SK-N-SH treated with all-trans-retinoic acid at 6 μM for 48 hours (cell line): ENCODE results near the gene KCNK15.

Source experiments
- ATAC-seq: fragments of 200-7000 bp; cut with Tn5 transposase; 3 replicates; pipeline ENCODE4 v1.9.1; 2020; ENCODE audit warnings: mild to moderate bottlenecking, moderate library complexity
- ARNTL ChIP-seq: fragments of 450-650 bp; formaldehyde crosslinking; IDR thresholded peaks from 2 replicates; pipeline ENCODE4 v1.5.0; 2020; ENCODE audit warnings: low read depth, mild to moderate bottlenecking, moderate library complexity, borderline replicate concordance
- BACH2 ChIP-seq: fragments of 250-450 bp; sonication (Bioruptor Pico); IDR thresholded peaks from 2 replicates; pipeline ENCODE4 v1.9.0; 2021; ENCODE audit warnings: mild to moderate bottlenecking, borderline replicate concordance
- CSDC2 ChIP-seq: fragments of 250-450 bp; sonication (Bioruptor Pico); IDR thresholded peaks from 2 replicates; pipeline ENCODE4 v1.5.0; 2020; ENCODE audit warnings: mild to moderate bottlenecking, moderate library complexity
- CSRNP3 ChIP-seq: fragments of 250-450 bp; sonication (Bioruptor Pico); IDR thresholded peaks from 2 replicates; pipeline ENCODE4 v1.5.1; 2021; ENCODE audit warnings: mild to moderate bottlenecking, moderate library complexity
- ESRRG ChIP-seq: fragments of 250-450 bp; sonication (Bioruptor Pico); IDR thresholded peaks from 2 replicates; pipeline ENCODE4 v1.6.1; 2021; ENCODE audit warnings: mild to moderate bottlenecking
- GLIS3 ChIP-seq: fragments of 250-450 bp; sonication (Bioruptor Pico); IDR thresholded peaks from 2 replicates; pipeline ENCODE4 v1.5.0; 2020; ENCODE audit warnings: mild to moderate bottlenecking, moderate library complexity
- ISL1 ChIP-seq: fragments of 250-450 bp; sonication (Bioruptor Pico); IDR thresholded peaks from 2 replicates; pipeline ENCODE4 v2.1.2; 2022; ENCODE audit warnings: mild to moderate bottlenecking, moderate library complexity
- OSR1 ChIP-seq: fragments of 250-450 bp; sonication (Bioruptor Pico); IDR thresholded peaks from 2 replicates; pipeline ENCODE4 v1.8.0; 2022; ENCODE audit warnings: moderate library complexity, mild to moderate bottlenecking, inconsistent platforms
- SNAI2 ChIP-seq: fragments of 250-450 bp; sonication (Bioruptor Pico); IDR thresholded peaks from 2 replicates; pipeline ENCODE4 v1.5.0; 2020; ENCODE audit warnings: mild to moderate bottlenecking, moderate library complexity
- TCF4 ChIP-seq: fragments of 250-450 bp; sonication (Bioruptor Pico); IDR thresholded peaks from 2 replicates; pipeline ENCODE4 v1.8.0; 2021; ENCODE audit warnings: mild to moderate bottlenecking, moderate library complexity, borderline replicate concordance
- TOX ChIP-seq: fragments of 250-450 bp; sonication (Bioruptor Pico); IDR thresholded peaks from 2 replicates; pipeline ENCODE4 v1.8.0; 2021; ENCODE audit warnings: mild to moderate bottlenecking, moderate library complexity, borderline replicate concordance
- ZC3H10 ChIP-seq: fragments of 250-450 bp; sonication (Bioruptor Pico); IDR thresholded peaks from 2 replicates; pipeline ENCODE4 v1.5.1; 2021; ENCODE audit warnings: mild to moderate bottlenecking, moderate library complexity
- ZFP3 ChIP-seq: fragments of 250-450 bp; sonication (Bioruptor Pico); IDR thresholded peaks from 2 replicates; pipeline ENCODE4 v1.5.0; 2020; ENCODE audit warnings: mild to moderate bottlenecking, moderate library complexity
- ZFP30 ChIP-seq: fragments of 450-650 bp; formaldehyde crosslinking; IDR thresholded peaks from 2 replicates; pipeline ENCODE4 v1.5.0; 2022; ENCODE audit warnings: mild to moderate bottlenecking, moderate library complexity
- ZNF565 ChIP-seq: fragments of 450-650 bp; formaldehyde crosslinking; conservative IDR thresholded peaks from 2 replicates; pipeline ENCODE4 v1.5.0; 2020; ENCODE audit warnings: low read depth, mild to moderate bottlenecking, moderate library complexity
- ZNF70 ChIP-seq: fragments of 450-650 bp; formaldehyde crosslinking; IDR thresholded peaks from 2 replicates; pipeline ENCODE4 v1.5.0; 2020; ENCODE audit warnings: mild to moderate bottlenecking, moderate library complexity
- ZNF8 ChIP-seq: fragments of 450-650 bp; formaldehyde crosslinking; IDR thresholded peaks from 2 replicates; pipeline ENCODE4 v1.5.0; 2020; ENCODE audit warnings: mild to moderate bottlenecking, moderate library complexity
- TF ChIP-seq, protein P1 (sequence below): fragments of 250-450 bp; sonication (Bioruptor Pico); IDR thresholded peaks from 2 replicates; pipeline ENCODE4 v1.5.0; 2020; ENCODE audit warnings: mild to moderate bottlenecking, moderate library complexity
- TF ChIP-seq, protein P2 (sequence below): fragments of 250-450 bp; sonication (Bioruptor Pico); IDR thresholded peaks from 2 replicates; pipeline ENCODE4 v1.5.1; 2020; ENCODE audit warnings: low read depth, mild to moderate bottlenecking, moderate library complexity
- TF ChIP-seq, protein P3 (sequence below): fragments of 250-450 bp; sonication (Bioruptor Pico); IDR thresholded peaks from 2 replicates; pipeline ENCODE4 v1.8.0; 2020; ENCODE audit warnings: mild to moderate bottlenecking, moderate library complexity, borderline replicate concordance
- TF ChIP-seq, protein P4 (sequence below): fragments of 250-450 bp; sonication (Bioruptor Pico); IDR thresholded peaks from 2 replicates; pipeline ENCODE4 v1.8.0; 2021; ENCODE audit warnings: low read depth, mild to moderate bottlenecking, moderate library complexity, borderline replicate concordance

Gene KCNK15

DNA sequence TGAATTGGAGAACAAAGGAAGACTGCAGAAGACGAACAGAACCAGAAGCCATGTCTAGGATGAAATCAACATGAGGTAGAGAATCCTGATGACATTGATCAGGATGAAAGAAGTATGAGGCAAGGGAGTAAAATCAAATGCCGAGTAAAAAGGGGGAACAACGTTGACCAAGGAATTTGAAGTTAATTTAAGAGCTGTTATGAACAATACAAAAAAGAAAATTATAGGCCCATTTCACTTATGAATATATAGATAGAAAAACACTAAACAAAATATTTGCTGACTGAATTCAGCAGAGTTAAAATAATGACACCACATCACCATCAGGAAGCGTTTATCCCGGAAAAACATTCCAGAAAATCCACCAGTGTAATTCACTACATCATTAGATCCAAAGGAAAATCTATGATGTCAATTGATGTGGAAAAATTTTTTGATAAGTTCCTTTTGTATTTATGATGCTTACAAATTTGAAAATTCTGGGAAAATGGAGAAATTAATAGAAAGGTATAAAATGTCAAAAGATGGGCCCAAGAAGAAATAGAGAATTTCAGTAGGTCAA is 38.6 kb upstream of the KCNK15 start:
- TF ChIP-seq ZFP30 (no peak), CSDC2 (CRISPR knock-in tag) (no peak), ARNTL (no peak), CSRNP3 (no peak), TOX (CRISPR knock-in tag) (no peak)
- no peak for ATAC-seq

GRCh38 chr20:44709380-44709779 is 36.3 kb upstream of the KCNK15 start:
- TF ChIP-seq BACH2 (no peak), ZNF70 (no peak)
- TF ChIP-seq, protein P1, sequence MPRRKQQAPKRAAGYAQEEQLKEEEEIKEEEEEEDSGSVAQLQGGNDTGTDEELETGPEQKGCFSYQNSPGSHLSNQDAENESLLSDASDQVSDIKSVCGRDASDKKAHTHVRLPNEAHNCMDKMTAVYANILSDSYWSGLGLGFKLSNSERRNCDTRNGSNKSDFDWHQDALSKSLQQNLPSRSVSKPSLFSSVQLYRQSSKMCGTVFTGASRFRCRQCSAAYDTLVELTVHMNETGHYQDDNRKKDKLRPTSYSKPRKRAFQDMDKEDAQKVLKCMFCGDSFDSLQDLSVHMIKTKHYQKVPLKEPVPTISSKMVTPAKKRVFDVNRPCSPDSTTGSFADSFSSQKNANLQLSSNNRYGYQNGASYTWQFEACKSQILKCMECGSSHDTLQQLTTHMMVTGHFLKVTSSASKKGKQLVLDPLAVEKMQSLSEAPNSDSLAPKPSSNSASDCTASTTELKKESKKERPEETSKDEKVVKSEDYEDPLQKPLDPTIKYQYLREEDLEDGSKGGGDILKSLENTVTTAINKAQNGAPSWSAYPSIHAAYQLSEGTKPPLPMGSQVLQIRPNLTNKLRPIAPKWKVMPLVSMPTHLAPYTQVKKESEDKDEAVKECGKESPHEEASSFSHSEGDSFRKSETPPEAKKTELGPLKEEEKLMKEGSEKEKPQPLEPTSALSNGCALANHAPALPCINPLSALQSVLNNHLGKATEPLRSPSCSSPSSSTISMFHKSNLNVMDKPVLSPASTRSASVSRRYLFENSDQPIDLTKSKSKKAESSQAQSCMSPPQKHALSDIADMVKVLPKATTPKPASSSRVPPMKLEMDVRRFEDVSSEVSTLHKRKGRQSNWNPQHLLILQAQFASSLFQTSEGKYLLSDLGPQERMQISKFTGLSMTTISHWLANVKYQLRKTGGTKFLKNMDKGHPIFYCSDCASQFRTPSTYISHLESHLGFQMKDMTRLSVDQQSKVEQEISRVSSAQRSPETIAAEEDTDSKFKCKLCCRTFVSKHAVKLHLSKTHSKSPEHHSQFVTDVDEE (CRISPR knock-in tag) = no peak
- TF ChIP-seq, protein P2, sequence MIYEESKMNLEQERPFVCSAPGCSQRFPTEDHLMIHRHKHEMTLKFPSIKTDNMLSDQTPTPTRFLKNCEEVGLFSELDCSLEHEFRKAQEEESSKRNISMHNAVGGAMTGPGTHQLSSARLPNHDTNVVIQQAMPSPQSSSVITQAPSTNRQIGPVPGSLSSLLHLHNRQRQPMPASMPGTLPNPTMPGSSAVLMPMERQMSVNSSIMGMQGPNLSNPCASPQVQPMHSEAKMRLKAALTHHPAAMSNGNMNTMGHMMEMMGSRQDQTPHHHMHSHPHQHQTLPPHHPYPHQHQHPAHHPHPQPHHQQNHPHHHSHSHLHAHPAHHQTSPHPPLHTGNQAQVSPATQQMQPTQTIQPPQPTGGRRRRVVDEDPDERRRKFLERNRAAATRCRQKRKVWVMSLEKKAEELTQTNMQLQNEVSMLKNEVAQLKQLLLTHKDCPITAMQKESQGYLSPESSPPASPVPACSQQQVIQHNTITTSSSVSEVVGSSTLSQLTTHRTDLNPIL = no peak
- TF ChIP-seq, all 23 proteins: peak for 0
- ATAC-seq = no peak

GRCh38 chr20:44709797-44710196 is 35.9 kb upstream of the KCNK15 start:
- ATAC-seq = no peak
- TF ChIP-seq ZNF565 (CRISPR knock-in tag) = no peak
- no peak for TF ChIP-seq ZC3H10 (CRISPR knock-in tag)
- no peak for TF ChIP-seq ZNF8 (CRISPR knock-in tag)
- no peak for TF ChIP-seq GLIS3 (CRISPR knock-in tag)

GRCh38 chr20:44711237-44711636 is 34.4 kb upstream of the KCNK15 start:
- TF ChIP-seq ZC3H10 (CRISPR knock-in tag) (no peak), ZNF8 (CRISPR knock-in tag) (no peak), ZNF70 (no peak), ZNF565 (CRISPR knock-in tag) (no peak), GLIS3 (CRISPR knock-in tag) (no peak), OSR1 (CRISPR knock-in tag) (no peak), ISL1 (no peak), ZFP30 (no peak), TCF4 (CRISPR knock-in tag) (no peak), SNAI2 (no peak), ZFP3 (CRISPR knock-in tag) (no peak), CSRNP3 (no peak), ESRRG (no peak)
- TF ChIP-seq, protein P3, sequence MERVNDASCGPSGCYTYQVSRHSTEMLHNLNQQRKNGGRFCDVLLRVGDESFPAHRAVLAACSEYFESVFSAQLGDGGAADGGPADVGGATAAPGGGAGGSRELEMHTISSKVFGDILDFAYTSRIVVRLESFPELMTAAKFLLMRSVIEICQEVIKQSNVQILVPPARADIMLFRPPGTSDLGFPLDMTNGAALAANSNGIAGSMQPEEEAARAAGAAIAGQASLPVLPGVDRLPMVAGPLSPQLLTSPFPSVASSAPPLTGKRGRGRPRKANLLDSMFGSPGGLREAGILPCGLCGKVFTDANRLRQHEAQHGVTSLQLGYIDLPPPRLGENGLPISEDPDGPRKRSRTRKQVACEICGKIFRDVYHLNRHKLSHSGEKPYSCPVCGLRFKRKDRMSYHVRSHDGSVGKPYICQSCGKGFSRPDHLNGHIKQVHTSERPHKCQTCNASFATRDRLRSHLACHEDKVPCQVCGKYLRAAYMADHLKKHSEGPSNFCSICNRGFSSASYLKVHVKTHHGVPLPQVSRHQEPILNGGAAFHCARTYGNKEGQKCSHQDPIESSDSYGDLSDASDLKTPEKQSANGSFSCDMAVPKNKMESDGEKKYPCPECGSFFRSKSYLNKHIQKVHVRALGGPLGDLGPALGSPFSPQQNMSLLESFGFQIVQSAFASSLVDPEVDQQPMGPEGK (CRISPR knock-in tag) = no peak
- TF ChIP-seq, protein P1 (CRISPR knock-in tag) = no peak
- TF ChIP-seq, protein P4, sequence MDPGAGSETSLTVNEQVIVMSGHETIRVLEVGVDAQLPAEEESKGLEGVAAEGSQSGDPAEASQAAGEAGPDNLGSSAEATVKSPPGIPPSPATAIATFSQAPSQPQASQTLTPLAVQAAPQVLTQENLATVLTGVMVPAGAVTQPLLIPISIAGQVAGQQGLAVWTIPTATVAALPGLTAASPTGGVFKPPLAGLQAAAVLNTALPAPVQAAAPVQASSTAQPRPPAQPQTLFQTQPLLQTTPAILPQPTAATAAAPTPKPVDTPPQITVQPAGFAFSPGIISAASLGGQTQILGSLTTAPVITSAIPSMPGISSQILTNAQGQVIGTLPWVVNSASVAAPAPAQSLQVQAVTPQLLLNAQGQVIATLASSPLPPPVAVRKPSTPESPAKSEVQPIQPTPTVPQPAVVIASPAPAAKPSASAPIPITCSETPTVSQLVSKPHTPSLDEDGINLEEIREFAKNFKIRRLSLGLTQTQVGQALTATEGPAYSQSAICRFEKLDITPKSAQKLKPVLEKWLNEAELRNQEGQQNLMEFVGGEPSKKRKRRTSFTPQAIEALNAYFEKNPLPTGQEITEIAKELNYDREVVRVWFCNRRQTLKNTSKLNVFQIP = no peak
- no peak for ATAC-seq
